Activated T-helper 9 cell treated with anti-CD3 and anti-CD28 coated beads, Interleukin-2, amount 50 U/mL, for 16 hours (primary cell): ENCODE data around the gene DCC.

Source experiments
- DNase-seq: peaks from one replicate; pipeline ENCODE4 v3.0.0-alpha.2; 2020; ENCODE audit warnings: low read depth

The DCC gene

GRCh38 chr18:52427521-52428175 is 87.7 kb downstream of the DCC start:
- no peak for DNase-seq

- DNase-seq, result no peak
These were observed 91.7 kb downstream of the DCC start for GRCh38 chr18:52431683-52432082.

DNA sequence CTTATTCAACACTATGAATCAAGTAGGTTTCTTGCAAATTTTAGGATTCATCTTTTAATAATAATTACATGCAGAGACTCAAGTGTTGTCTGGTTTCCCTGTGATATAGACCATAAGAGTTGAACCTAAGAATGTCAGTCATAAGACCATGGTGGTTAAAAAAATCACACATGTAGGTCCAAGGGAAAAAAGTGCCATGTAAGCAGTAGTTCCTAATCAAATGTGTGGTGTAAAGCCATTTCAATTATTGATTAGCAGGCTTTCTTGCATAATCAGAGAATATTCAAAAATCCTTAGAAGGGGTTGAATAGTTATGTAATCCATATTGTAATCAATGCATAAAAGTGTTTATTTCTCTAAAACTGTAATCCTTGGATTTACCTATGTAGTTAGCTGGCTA is 93.8 kb downstream of the DCC start:
- DNase-seq, result no peak

- no peak for DNase-seq
These were observed 95.3 kb downstream of the DCC start for GRCh38 chr18:52435301-52435700.

DNA sequence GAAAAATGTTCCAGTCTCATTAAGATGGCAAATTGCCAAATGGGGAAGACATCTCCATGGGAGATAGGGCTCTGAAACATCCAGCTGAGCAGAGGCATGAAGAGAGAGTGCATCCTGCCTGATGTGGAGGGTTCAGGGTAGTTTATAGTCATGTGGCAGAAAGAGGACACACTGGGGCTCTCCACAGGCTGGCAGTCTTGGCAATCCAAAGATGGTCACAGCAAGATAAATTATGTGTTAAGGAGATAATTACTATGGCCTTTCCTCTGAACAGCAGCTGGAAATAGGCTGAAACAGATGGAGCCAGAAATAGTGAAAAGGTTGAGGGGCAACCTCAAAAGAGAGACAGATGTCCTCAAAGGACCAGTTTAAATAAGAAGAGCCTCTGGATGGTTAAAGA is 97.2 kb downstream of the DCC start:
- no peak for DNase-seq

GRCh38 chr18:52439457-52439856 is 99.5 kb downstream of the DCC start:
- DNase-seq, result no peak

DNA sequence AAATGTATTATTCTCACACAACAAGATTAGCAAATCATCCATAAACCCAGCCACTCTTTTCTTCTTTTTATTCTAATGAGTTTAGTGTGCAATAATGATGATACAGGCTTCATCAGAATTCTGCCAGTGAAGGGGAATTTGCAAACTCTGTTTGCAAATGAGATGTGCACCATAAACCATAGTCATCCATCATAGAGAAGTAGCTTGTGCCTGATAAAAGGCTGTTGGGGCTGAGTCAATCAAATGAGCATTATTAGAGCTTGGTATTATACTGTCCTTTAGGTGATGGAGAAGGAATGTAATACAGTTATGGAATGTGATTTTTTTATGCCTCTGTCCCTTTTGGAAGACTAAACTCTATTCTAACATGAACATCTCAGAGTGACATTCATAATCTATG is 101.8 kb downstream of the DCC start:
- DNase-seq, result no peak

- no peak for DNase-seq
These were observed 102.7 kb downstream of the DCC start for GRCh38 chr18:52442686-52443085.

- DNase-seq, result no peak
These were observed 111.3 kb downstream of the DCC start for GRCh38 chr18:52451256-52451655.

DNA sequence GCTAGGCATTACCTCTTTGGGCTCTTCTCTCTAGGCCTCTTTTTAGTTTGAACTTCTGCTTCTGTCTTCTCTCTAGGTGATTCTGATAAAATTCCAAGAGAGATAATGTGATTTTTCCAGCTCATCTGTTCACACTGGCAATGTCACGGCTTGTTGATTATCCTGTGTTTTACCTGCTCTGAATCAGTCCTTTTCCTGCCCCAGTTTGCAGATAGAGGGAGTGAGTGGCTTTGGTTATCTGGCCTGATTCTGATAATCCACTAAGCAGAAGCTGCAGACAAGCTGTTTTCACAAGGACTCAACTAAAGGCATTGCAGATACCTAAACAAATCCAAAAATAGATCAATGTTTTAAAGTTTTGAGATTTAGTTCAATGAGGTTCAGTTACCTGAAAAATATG is 111.9 kb downstream of the DCC start:
- no peak for DNase-seq

GRCh38 chr18:52452427-52452826 is 112.4 kb downstream of the DCC start:
- no peak for DNase-seq

DNA sequence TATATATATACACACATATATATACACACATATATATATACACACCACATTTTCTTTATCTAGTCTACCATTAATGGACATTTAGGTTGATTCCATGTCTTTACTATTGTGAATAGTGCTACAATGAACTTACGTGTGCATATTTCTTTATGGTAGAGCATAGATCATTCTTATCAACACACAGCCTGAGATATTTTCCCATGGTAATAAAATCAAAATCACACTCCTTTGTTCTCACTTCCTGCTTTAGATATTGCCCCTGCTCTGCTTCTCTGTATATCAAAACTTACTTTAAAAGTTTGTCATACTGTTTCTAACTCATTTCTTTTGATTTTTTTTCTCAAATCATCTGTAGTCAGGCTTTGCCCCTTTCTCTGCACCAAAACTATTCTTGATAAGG is 119.9 kb downstream of the DCC start:
- no peak for DNase-seq

DNA sequence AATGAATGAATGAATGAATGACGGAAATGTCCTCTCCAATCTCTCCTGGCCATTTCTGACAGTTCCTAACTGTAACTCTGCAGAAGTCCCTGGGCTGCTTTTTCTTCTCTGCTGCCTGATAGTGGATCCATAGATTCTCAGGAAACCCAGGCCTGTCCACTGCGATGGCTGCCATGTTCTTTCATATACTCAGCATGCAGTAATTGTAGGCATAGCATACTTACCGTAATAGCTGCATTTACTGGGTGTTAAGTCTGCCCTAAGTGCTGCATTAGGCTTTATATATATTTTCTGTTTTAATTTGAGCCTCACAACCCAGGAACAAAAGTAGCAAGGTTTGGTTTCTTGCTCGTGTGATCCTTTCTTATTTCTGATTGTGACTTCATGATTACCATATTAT is 122.9 kb downstream of the DCC start:
- no peak for DNase-seq

DNA sequence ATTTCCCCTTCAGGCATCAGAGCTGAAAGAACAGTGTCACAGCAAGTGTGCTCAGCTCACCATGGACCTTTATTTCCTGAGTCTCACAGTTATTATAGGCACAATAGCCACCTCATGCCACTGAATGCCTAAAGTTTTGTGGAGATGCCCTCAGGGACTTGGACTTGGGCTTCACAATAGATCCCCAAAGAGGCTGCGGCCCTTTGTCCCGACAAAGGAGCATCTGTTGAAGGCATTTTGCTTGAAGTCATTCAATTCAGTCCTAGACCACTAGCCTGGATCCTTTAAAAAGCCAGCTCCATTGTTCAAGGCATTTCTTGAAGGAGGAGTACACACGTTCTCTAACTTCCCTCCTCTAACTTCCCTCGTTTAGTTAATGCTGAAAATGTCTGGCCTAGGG is 125.4 kb downstream of the DCC start:
- no peak for DNase-seq

GRCh38 chr18:52468496-52468895 is 128.5 kb downstream of the DCC start:
- no peak for DNase-seq

DNA sequence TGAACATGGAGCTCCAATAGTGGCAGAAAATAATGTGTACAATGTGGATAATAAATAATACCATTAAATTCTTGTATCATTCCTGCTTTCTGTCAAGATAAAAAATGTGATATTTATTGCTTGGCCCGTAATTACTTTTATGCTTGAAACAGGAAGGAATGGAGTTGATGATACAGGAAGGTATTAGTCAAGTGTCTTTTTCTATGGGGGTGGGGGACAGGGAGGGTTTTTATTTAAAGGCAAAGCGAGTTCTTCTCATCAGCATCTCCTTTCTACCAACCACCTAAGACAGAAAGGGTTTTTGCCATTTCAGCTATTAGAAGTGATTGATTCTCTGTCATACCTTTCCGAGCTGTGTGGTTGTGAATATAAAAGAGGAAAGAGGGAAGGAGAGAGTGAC is 135.3 kb downstream of the DCC start:
- DNase-seq, result no peak

GRCh38 chr18:52481116-52481515 is 141.1 kb downstream of the DCC start:
- DNase-seq, result no peak

DNA sequence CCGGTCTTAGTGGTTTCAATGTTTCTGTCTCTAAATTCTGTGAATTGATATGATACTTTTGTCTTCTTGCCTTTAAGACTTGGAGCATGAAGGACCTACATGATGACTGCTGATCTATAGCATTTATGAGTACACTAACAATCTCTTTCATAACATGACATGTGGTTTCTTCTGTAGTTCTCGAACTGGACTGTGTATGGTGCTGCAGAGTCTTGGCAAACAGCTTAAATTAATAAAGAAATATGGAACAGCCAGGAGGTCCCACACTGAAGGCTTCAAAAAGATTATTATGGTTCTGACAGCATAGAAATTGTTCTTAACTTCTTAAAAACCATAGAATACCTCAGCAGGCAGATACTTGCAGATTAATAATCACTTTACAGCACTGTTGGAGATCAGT is 145.0 kb downstream of the DCC start:
- no peak for DNase-seq

GRCh38 chr18:52486052-52486451 is 146.1 kb downstream of the DCC start:
- DNase-seq, result no peak

DNA sequence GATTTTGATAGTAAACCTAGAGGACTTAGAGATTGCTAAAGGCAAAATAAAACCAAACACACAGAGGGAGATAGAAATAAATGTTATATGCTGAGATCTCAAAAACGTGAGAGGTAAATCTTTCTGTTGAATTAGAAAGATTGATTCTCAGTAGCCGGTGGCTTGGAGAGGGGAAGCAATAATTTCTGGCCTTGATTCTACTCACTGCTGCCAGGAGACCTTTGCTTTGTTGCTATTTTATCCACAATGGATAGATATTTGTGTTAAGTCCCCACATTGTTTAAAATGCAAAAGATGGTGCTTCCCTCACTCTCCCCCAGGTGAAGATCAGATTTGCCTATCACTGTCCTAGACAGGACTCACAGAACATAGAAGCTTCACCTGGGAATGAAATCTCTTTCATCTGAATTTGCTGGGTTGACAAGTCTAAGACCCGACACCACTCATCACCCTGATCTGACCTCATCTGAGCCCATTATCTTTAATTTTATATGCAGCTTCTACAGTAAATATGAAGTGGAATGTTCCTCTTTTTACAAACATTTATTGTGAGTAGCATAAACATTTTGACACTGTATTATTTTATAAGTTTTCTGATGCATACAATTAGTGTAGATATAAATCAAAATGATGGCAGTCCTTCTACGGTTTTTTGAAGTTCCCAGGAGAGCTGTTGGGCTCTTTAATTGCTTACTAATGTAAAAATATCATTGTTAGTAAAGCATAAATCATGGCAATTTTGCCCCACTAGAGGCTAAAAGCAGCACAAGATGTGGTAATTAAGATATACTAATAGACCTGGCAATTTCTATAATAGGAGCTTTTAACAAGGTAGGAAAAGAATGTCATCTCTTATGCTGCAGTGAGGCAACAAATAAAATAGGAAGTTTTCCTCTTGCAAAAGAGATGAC is 149.7 kb downstream of the DCC start:
- DNase-seq, result no peak

DNA sequence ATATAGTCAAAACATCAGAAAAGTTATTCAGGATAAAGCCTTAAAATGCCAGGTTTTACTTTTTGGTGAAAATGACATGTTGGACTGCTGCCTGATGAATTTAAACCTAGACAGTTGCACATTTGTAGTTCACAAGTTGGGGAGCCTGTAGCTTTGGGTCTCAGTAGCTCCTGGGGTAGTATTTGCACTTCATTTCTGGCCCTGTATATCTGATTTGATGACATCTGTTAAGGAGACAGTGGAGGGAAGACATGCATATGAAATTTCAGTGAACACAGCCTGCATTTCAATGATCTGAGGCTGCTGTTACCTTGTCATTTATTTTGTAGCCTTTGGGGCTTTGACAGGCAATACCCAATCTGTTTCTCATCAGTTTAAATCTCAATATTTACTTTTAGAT is 156.4 kb downstream of the DCC start:
- DNase-seq, result no peak

- DNase-seq, result no peak
These were observed 159.0 kb downstream of the DCC start for GRCh38 chr18:52499016-52499415.

GRCh38 chr18:52499644-52500043 is 159.6 kb downstream of the DCC start:
- DNase-seq, result no peak

- DNase-seq, result no peak
These were observed 164.6 kb downstream of the DCC start for GRCh38 chr18:52504589-52504988.
